Measurements from ENCODE around the gene TBC1D20.
A peak's percentile ranks its signal among the peaks of the same experiment; 100 is the strongest.
"Not testable (repeated sequence)": the region's sequence is repeated elsewhere in the genome, so short reads cannot be mapped to it uniquely, and the experiment has no call there.

TBC1D20 gene

GRCh38 chr20:475463-476357 lies 13.4 kb upstream of the TBC1D20 start:
- no peak for DNase-seq

GRCh38 chr20:474581-474980 lies 12.2 kb upstream of the TBC1D20 start:
- DNase-seq = no peak

- no peak for DNase-seq
Observed at GRCh38 chr20:472889-473292, 10.6 kb upstream of the TBC1D20 start.

- DNase-seq = no peak
Observed at GRCh38 chr20:472137-472846, 10.0 kb upstream of the TBC1D20 start.

- no peak for DNase-seq
Observed at GRCh38 chr20:469746-470490, 7.6 kb upstream of the TBC1D20 start.

GRCh38 chr20:467755-468154 lies 5.4 kb upstream of the TBC1D20 start:
- no peak for DNase-seq

- DNase-seq = peak; percentile 62
Observed at GRCh38 chr20:461254-462198, 807 bp downstream of the TBC1D20 start.

- no peak for DNase-seq
Observed at GRCh38 chr20:460707-461106, 1.6 kb downstream of the TBC1D20 start.

GRCh38 chr20:460180-460579 lies 2.2 kb downstream of the TBC1D20 start:
- DNase-seq = no peak

- no peak for DNase-seq
Observed at GRCh38 chr20:458776-459175, 3.6 kb downstream of the TBC1D20 start.

- no peak for DNase-seq
Observed at GRCh38 chr20:454951-455350, 7.4 kb downstream of the TBC1D20 start.

GRCh38 chr20:452021-452420 lies 10.3 kb downstream of the TBC1D20 start:
- DNase-seq = not testable (repeated sequence)

- DNase-seq = no peak
Observed at GRCh38 chr20:445514-446336, 16.6 kb downstream of the TBC1D20 start.

GRCh38 chr20:444862-445426 lies 17.4 kb downstream of the TBC1D20 start:
- DNase-seq = no peak

- DNase-seq = no peak
Observed at GRCh38 chr20:444117-444516, 18.2 kb downstream of the TBC1D20 start.

GRCh38 chr20:443223-443775 lies 19.0 kb downstream of the TBC1D20 start:
- no peak for DNase-seq

- no peak for DNase-seq
Observed at GRCh38 chr20:440636-441035, 21.7 kb downstream of the TBC1D20 start.

GRCh38 chr20:440148-440547 lies 22.2 kb downstream of the TBC1D20 start:
- no peak for DNase-seq

- peak; percentile 57 for DNase-seq
Observed at GRCh38 chr20:438571-439469, 23.5 kb downstream of the TBC1D20 start.
